Activated naive CD4-positive, alpha-beta T cell treated with anti-CD3 and anti-CD28 coated beads for 36 hours (primary cell): ENCODE data around the gene CNIH3. TPM values are rescaled to one million over a fixed set of nuclear protein-coding genes. Genes with fewer than 3 reads are reported as not detected.

Experiments used
- CTCF ChIA-PET: fragments of 350-600 bp; sonication (Branson Sonifier 250); formaldehyde crosslinking; loops from one replicate; lab custom pipeline; 2021; ENCODE audit warnings: antibody characterized with exemption; lab: Charles Lee
- DNase-seq: peaks from one replicate; pipeline ENCODE4 v3.0.0-alpha.2; 2020
- H3K27ac Mint-ChIP-seq: one replicate; pipeline ENCODE4 v1.8.0; 2021; ENCODE audit warnings: mild to moderate bottlenecking, mixed read lengths
- H3K27me3 Mint-ChIP-seq: one replicate; pipeline ENCODE4 v1.8.0; 2021; ENCODE audit warnings: low read depth, mixed read lengths
- H3K36me3 Mint-ChIP-seq: one replicate; pipeline ENCODE4 v1.8.0; 2021; ENCODE audit warnings: low read depth, mixed read lengths
- H3K4me1 Mint-ChIP-seq: one replicate; pipeline ENCODE4 v1.8.0; 2021; ENCODE audit warnings: low read depth, mixed read lengths
- H3K4me3 Mint-ChIP-seq: one replicate; pipeline ENCODE4 v1.8.0; 2021; ENCODE audit warnings: mild to moderate bottlenecking, moderate library complexity, mixed read lengths
- H3K9me3 Mint-ChIP-seq: one replicate; pipeline ENCODE4 v1.8.0; 2021; ENCODE audit warnings: mixed read lengths
- intact Hi-C: fragments of 100-400 bp; cut with micrococcal nuclease; formaldehyde crosslinking; loops from one replicate; pipeline ENCODE4 v1.15.1; 2023
- total RNA-seq, 2 experiments: library from RNA; stranded (reverse); gene quantifications; one replicate each; pipeline ENCODE4 v1.2.3, GENCODE V29; 2021

CNIH3 gene
- total RNA-seq, 2 experiments from 2014 or later, result 0.59 to 2.5 TPM

DNA sequence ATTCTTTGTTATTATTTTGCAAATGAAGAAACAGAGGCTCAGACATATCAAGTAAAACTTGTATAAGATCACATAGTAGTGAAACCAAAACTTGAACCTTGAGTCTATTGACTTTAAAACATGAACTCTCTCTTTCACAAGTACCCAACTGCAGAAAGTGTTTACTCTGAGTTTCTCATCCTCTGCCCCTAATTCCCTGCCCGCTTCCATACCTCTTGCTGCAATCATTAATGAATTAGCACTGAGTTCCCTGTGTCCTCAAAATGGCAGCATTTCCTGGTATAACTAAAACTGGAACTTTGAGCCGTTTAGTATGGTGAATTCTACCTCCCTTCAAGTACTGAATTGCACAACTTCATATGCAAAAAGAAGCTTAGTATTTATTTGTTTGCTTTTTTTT lies 165.7 kb downstream of the CNIH3 start:
- intact Hi-C loops, result no loop called here
- Mint-ChIP-seq H3K27ac (no peak overlapping the region), H3K4me1 (peaks cover 10% of the 10 kb centered on the region), H3K4me3 (no peak overlapping the region), H3K36me3 (no peaks in the 10 kb centered on the region), H3K9me3 (peaks cover under 1% of the 10 kb centered on the region), H3K27me3 (no peaks in the 10 kb centered on the region)
- no peak for DNase-seq
- CTCF ChIA-PET, result interaction anchor here (0.6 kb wide), 1 partner anchor 642 kb away, joined by 3 read pairs; no protein-coding TSS in a partner anchor

DNA sequence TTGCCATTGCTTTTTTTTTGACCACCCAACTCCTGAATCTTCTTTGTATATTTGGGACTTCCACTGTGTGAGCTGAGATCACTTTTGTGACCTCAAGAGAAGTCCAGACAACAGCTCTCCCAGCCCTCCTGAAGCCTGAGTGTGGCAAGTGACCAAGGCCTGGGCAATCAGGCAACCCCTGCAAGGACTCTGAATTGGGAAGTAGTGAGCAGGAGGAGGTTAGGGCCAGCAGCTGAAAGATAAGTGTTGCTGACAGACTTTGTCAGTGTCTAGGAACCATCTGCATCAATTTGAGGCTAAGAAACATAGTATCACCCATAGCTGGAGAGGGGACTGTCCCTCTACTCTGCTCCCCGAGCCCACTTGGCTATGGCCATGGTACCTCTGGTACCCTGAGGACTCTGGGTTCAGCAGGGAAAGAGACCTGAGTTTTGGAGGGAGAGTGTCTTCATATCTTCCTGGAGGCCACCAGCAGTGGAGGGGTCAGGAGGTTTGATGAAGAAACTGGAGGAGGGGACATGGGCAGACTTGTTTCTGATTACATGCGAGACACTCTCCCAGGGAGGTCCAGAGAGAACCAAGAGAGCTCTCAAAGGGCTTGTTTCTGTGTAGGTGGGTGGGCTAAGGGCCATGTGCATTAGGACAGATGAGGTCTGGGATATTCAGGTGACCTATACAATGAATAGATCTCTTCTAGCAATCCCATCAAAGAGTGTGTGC lies 166.3 kb downstream of the CNIH3 start:
- Mint-ChIP-seq H3K4me1 (peaks cover 12% of the 10 kb centered on the region), H3K27me3 (no peaks in the 10 kb centered on the region), H3K9me3 (peaks cover 7% of the 10 kb centered on the region), H3K27ac (no peak overlapping the region), H3K36me3 (no peaks in the 10 kb centered on the region), H3K4me3 (no peak overlapping the region)
- CTCF ChIA-PET, result no interaction called here
- DNase-seq, result no peak
- intact Hi-C loops, result no loop called here

DNA sequence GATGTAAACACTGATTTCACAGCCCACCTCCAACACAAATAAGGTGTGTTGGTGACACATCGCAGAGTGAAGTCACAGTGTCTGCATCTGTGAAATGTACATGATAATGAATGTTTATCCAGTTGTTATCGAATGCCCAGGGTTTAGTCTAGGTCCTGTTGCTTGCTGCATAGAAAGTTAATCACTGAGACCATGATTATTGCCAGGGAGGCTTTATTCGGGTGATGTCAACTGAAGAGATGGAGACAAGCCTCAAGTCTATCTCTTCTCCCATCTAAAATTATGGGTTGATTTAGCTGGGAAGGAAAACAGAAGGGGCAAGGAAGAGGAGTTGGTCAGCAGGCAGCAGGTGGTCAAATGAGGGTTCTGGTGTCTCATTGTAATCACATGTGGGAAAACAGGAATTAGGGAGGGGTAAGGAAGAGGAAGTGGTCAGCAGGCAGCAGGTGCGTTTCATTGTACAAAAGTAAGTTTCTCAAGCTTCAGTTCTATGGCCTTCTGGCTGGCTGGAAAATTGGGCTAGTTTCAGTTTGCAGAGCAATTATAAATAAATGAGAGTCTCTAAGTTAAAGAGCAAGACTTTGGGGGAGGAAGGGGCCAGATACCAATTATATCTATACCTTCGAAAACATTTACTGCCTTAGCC lies 167.0 kb downstream of the CNIH3 start:
- H3K27ac Mint-ChIP-seq, result no peak overlapping the region
- no peaks in the 10 kb centered on the region for H3K27me3 Mint-ChIP-seq
- no peak overlapping the region for H3K4me3 Mint-ChIP-seq
- peaks cover 12% of the 10 kb centered on the region for H3K4me1 Mint-ChIP-seq
- DNase-seq, result no peak
- intact Hi-C loops, result no loop called here
- H3K9me3 Mint-ChIP-seq, result peaks cover 7% of the 10 kb centered on the region
- no peaks in the 10 kb centered on the region for H3K36me3 Mint-ChIP-seq
- CTCF ChIA-PET, result no interaction called here

GRCh38 chr1:224784265-224785039 lies 168.3 kb downstream of the CNIH3 start:
- Mint-ChIP-seq H3K9me3 (peaks cover 7% of the 10 kb centered on the region), H3K36me3 (no peaks in the 10 kb centered on the region), H3K4me3 (no peak overlapping the region), H3K27ac (peak overlapping the region; percentile 9), H3K4me1 (peaks cover 12% of the 10 kb centered on the region), H3K27me3 (no peaks in the 10 kb centered on the region)
- CTCF ChIA-PET, result no interaction called here
- intact Hi-C loops, result no loop called here
- DNase-seq, result no peak

DNA sequence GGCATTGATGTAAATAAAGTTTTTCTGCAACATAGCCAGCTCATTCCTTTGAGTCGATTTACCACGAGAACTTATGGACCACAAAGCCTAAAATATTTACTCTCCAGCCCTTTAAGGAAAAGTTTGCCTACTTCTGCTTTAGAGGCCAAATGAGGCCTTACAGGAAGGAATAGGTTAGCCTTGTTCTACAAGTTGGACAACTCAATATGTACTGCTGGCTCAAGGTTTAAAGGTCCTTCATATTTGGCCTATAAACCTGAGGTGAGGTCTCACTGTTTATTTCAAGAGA lies 168.9 kb downstream of the CNIH3 start:
- Mint-ChIP-seq H3K36me3 (no peaks in the 10 kb centered on the region), H3K4me1 (peaks cover 12% of the 10 kb centered on the region), H3K9me3 (peaks cover 7% of the 10 kb centered on the region), H3K27ac (no peak overlapping the region), H3K27me3 (peaks cover 2% of the 10 kb centered on the region), H3K4me3 (no peak overlapping the region)
- intact Hi-C loops, result no loop called here
- no peak for DNase-seq
- CTCF ChIA-PET, result no interaction called here

DNA sequence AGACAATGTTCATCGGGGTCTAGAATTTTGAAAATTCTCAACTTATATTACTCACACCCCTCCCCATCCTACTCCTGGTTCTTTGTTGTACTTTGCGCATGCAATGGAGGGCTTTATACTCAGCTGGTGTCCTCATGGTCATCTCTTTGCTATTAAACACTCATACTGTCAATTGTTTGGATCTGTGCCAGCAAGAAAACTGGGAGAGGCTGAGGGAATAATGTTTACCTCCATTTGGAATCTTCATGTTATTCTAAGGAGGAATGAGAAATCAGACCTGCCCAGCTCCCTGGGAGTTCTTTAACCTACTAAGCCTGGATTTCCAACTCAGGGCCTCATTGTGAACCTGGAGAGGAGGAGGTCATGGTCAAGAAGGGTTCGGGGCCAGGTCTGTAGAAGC lies 169.5 kb downstream of the CNIH3 start:
- Mint-ChIP-seq H3K27ac (no peak overlapping the region), H3K4me1 (peaks cover 12% of the 10 kb centered on the region)

DNA sequence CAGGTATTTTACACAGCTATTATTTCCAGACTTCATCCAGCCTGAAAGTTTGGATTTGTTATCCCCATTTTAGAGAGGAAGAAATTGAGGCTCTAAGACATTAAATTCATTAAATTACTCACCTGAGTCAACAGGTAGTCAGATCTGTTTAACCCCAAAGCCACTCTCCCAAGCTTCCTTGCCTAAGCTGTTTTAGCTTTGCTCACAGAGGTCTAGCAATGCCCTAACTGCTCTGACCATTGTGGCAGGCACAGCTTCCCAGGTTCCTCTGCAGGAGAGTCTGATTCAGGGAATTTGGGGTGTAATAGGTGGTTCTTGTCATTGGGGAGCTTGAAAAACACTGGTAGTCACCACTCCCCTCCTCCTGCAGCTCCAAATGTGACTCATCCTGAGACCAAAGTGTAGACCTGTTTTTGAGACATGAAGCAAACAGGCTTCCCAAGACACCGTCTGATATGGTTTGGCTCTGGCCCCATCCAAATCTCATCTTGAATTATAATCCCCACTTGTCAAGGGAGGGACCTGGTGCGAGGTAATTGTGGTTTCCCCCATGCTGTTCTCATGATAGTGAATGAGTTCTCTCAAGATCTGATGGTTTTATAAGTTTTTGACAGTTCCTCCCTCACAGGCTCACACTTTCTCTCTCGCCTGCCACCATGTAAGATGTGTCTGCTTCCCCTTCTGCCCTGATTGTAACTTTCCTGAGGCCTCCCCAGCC lies 170.6 kb downstream of the CNIH3 start:
- CTCF ChIA-PET, result interaction anchor here (0.7 to 0.9 kb wide), 2 partner anchors 49 to 533 kb away, joined by 3 read pairs; no protein-coding TSS in a partner anchor
- no peak for DNase-seq
- no peak overlapping the region for H3K4me3 Mint-ChIP-seq
- peaks cover 7% of the 10 kb centered on the region for H3K9me3 Mint-ChIP-seq
- peaks cover 5% of the 10 kb centered on the region for H3K27me3 Mint-ChIP-seq
- no peak overlapping the region for H3K27ac Mint-ChIP-seq
- no peaks in the 10 kb centered on the region for H3K36me3 Mint-ChIP-seq
- intact Hi-C loops, result no loop called here
- peaks cover 12% of the 10 kb centered on the region for H3K4me1 Mint-ChIP-seq

More for the DNA sequence above, 169.5 kb downstream of the CNIH3 start:
- peaks cover 7% of the 10 kb centered on the region for H3K9me3 Mint-ChIP-seq
- no peak for DNase-seq
- no peaks in the 10 kb centered on the region for H3K36me3 Mint-ChIP-seq
- CTCF ChIA-PET, result interaction anchor here (0.6 kb wide), 1 partner anchor 12 kb away, joined by 3 read pairs; no protein-coding TSS in a partner anchor
- H3K27me3 Mint-ChIP-seq, result peaks cover 5% of the 10 kb centered on the region
- intact Hi-C loops, result no loop called here
- H3K4me3 Mint-ChIP-seq, result no peak overlapping the region

DNA sequence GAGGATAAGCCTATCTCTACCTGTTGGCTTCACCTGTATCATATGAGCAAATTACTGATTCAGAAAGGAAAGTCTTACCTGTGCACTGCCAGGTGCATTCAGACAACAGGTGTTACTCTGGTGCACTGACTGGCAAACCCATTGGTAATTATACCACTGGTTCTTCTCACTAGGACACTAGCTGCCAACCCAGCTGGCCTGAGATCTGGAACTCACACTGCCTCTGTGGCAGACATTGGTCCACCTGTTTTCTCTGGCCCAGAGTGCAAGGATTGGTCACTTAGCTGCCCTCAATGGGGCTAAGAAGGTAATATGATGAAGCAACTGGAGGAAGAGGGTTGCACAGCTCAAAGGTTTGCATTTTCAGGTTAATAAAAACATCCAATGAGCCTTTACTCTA lies 173.2 kb downstream of the CNIH3 start:
- DNase-seq, result no peak
- peaks cover 7% of the 10 kb centered on the region for H3K9me3 Mint-ChIP-seq
- peaks cover 5% of the 10 kb centered on the region for H3K27me3 Mint-ChIP-seq
- H3K36me3 Mint-ChIP-seq, result no peaks in the 10 kb centered on the region
- H3K27ac Mint-ChIP-seq, result no peak overlapping the region
- intact Hi-C loops, result no loop called here
- no peak overlapping the region for H3K4me3 Mint-ChIP-seq
- CTCF ChIA-PET, result no interaction called here
- peaks cover 6% of the 10 kb centered on the region for H3K4me1 Mint-ChIP-seq

Other genes starting within 250 kb of the CNIH3 start
- gene WDR26, start 181.5 kb upstream of the CNIH3 start, total RNA-seq, result 10 to 100 TPM; 44.3 to 45.4 TPM